Liver (tissue), 3 donors: ENCODE data around the gene C11orf98.

ENCODE experiments used
- CTCF ChIP-seq: fragments of 150-350 bp; IDR thresholded peaks from 2 replicates; pipeline ENCODE4 v1.5.1; 2017; ENCODE audit warnings: improper control_type of control experiment, low read depth, low read length; ENCODE audit not compliant: missing input control
- MAX ChIP-seq: IDR thresholded peaks from 2 replicates; pipeline ENCODE4 v1.6.1; 2016; ENCODE audit warnings: antibody characterized with exemption
- SP1 ChIP-seq: IDR thresholded peaks from 2 replicates; pipeline ENCODE4 v1.6.1; 2018; ENCODE audit warnings: antibody characterized with exemption, mild to moderate bottlenecking
- ZBTB33 ChIP-seq: IDR thresholded peaks from 2 replicates; pipeline ENCODE4 v1.6.1; 2016; ENCODE audit warnings: antibody characterized with exemption
- donor health status: healthy.
- donor health status: healthy.

DNA sequence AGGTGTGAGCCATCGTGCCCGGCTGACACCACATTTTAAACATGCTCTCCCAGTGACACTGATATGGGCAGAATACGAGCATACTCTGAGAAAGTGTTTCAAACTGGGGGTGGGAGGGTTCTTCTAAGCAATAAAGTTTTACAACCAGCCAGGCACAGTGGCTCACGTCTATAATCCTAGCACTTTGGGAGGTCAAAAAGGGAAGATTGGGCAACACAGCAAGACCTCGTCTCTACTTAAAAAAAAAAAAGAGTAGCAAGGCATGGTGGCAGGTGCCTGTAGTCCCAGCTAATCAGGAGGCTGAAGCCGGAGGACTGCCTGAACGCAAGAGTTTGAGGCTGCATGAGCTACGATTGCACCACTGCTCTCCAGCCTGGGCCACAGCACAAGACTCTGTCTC, 20.8 kb downstream of the C11orf98 start:
- TF ChIP-seq CTCF = no peak
- no peak for TF ChIP-seq SP1
- TF ChIP-seq MAX = no peak
- TF ChIP-seq ZBTB33 = no peak
